ENCODE results near the gene HPSE2.
A peak's percentile ranks its signal among the peaks of the same experiment; 100 is the strongest.

HPSE2 gene

GRCh38 chr10:98425511-98426352, 809.9 kb downstream of the HPSE2 start:
- no peaks in the 10 kb centered on the region for H3K9me2 ChIP-seq (replicated peaks; ENCODE audit: insufficient read depth, low read length)
- no peaks in the 10 kb centered on the region for H3K79me2 ChIP-seq (ENCODE audit: insufficient read depth, low read length)
- no peaks in the 10 kb centered on the region for H4K20me1 ChIP-seq (ENCODE audit: low read depth, low read length)
- H3F3A ChIP-seq (ENCODE audit: insufficient read depth) = 0 out of 2 replicates have a peak, but pooled peaks cover 5% of the 10 kb centered on the region
- no peaks in the 10 kb centered on the region for H3K9me3 ChIP-seq (ENCODE audit: insufficient read depth, low read length)
- H3K9ac ChIP-seq (ENCODE audit: low read length) = no peak overlapping the region
- no peaks in the 10 kb centered on the region for H3K27me3 ChIP-seq (ENCODE audit: low read length)
- TF ChIP-seq CTCF (IDR thresholded peaks at IDR 0.05; ENCODE audit: insufficient read depth, low read length, poor library complexity, severe bottlenecking) (peak; percentile 53), EZH2phosphoT487 (conservative IDR thresholded peaks at IDR 0.05; ENCODE audit: low read length) (no peak)
- no peak overlapping the region for H3K27ac ChIP-seq (ENCODE audit: low read depth, low read length)
- H3K4me2 ChIP-seq (ENCODE audit: low read depth, low read length, poor library complexity, severe bottlenecking) = no peak overlapping the region
- no peaks in the 10 kb centered on the region for H3K36me3 ChIP-seq (ENCODE audit: low read length)
- no peak overlapping the region for H3K4me3 ChIP-seq (ENCODE audit: insufficient read depth, low read length, poor library complexity, severe bottlenecking)
- H2AFZ ChIP-seq (ENCODE audit: low read depth, low read length, severe bottlenecking) = no peak overlapping the region

DNA sequence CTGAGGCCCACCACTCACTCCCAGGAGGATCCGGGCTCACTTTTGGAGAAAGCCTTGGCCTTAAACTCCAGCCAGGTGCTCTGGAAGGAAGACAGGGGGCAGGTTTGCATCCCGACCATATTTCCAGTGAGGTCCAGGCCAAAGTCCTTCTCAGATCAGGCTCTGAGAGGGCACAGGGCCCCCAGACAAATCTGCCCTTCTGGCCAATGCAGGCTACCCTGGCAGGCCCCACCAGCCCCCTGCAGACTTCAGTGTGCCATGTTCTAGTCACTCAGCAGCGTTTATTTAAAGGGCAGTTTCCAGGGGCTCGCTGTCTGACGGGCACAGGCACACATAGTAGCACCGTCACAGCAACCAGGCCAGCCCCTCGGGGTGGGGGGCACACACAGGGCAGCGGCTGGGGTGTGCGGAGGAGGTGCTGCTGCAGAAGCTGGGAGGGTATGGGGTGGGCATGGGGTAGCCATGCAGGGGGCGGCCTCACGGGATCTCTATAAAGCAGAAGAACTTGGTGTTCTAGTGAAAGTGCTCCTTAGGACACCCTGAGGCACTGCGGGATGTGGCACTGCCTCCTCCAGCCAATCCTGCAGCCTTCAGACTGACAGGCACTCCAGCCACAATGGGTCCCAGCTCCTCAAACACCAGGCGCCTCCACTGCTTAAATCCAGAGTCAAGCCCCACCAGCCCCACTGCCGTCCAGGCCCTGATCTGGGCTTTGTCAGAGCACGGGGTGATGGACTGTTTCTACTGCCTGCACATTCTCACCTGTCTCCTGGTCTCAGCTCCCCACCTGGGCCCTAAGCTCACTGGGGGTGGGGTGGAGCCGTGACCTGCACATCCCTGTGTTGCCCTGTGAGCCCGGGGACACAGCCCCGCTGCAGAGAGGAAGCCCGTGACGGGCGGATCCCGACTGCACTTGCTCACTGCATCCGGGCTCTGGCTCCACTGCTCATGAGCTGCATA, 811.1 kb downstream of the HPSE2 start:
- H3K4me3 ChIP-seq (ENCODE audit: insufficient read depth, low read length, poor library complexity, severe bottlenecking) = no peak overlapping the region
- H3K36me3 ChIP-seq (ENCODE audit: low read length) = no peaks in the 10 kb centered on the region
- 0 out of 2 replicates have a peak, but pooled peaks cover 5% of the 10 kb centered on the region for H3F3A ChIP-seq (ENCODE audit: insufficient read depth)
- no peaks in the 10 kb centered on the region for H3K9me3 ChIP-seq (ENCODE audit: insufficient read depth, low read length)
- no peaks in the 10 kb centered on the region for H3K79me2 ChIP-seq (ENCODE audit: insufficient read depth, low read length)
- H3K27ac ChIP-seq (ENCODE audit: low read depth, low read length) = no peak overlapping the region
- H4K20me1 ChIP-seq (ENCODE audit: low read depth, low read length) = no peaks in the 10 kb centered on the region
- H3K9me2 ChIP-seq (replicated peaks; ENCODE audit: insufficient read depth, low read length) = no peaks in the 10 kb centered on the region
- H3K9ac ChIP-seq (ENCODE audit: low read length) = no peak overlapping the region
- no peak overlapping the region for H2AFZ ChIP-seq (ENCODE audit: low read depth, low read length, severe bottlenecking)
- TF ChIP-seq EZH2phosphoT487 (conservative IDR thresholded peaks at IDR 0.05; ENCODE audit: low read length) = no peak
- no peak for TF ChIP-seq CTCF (IDR thresholded peaks at IDR 0.05; ENCODE audit: insufficient read depth, low read length, poor library complexity, severe bottlenecking)
- no peak overlapping the region for H3K4me2 ChIP-seq (ENCODE audit: low read depth, low read length, poor library complexity, severe bottlenecking)
- no peaks in the 10 kb centered on the region for H3K27me3 ChIP-seq (ENCODE audit: low read length)

DNA sequence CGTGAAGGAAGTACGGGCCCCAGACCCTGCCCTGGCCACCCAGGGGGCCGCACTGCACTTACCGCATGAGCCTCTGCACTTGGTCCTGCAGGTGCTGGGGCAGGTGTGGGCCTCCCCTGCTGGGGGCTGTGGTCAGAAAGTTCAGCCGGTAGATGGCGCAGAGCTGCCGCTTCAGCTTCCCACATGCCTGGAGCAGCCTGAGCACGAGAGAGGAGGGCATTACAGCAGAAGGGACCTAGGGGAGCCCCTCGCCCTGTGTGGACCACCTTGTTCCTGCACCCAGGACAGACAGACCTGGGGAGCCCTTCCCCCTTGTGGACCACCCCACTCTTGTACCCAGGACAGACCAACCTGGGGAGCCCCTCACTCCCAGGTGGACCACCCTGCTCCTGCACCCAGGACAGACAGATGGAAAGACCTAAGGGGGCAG, 811.9 kb downstream of the HPSE2 start:
- H3K27ac ChIP-seq (ENCODE audit: low read depth, low read length) = no peak overlapping the region
- no peaks in the 10 kb centered on the region for H3K79me2 ChIP-seq (ENCODE audit: insufficient read depth, low read length)
- no peaks in the 10 kb centered on the region for H3K36me3 ChIP-seq (ENCODE audit: low read length)
- H3K9ac ChIP-seq (ENCODE audit: low read length) = no peak overlapping the region
- no peak for TF ChIP-seq EZH2phosphoT487 (conservative IDR thresholded peaks at IDR 0.05; ENCODE audit: low read length)
- TF ChIP-seq CTCF (IDR thresholded peaks at IDR 0.05; ENCODE audit: insufficient read depth, low read length, poor library complexity, severe bottlenecking) = peak; percentile 48
- 0 out of 2 replicates have a peak, but pooled peaks cover 5% of the 10 kb centered on the region for H3F3A ChIP-seq (ENCODE audit: insufficient read depth)
- no peaks in the 10 kb centered on the region for H3K27me3 ChIP-seq (ENCODE audit: low read length)
- H4K20me1 ChIP-seq (ENCODE audit: low read depth, low read length) = no peaks in the 10 kb centered on the region
- no peak overlapping the region for H3K4me3 ChIP-seq (ENCODE audit: insufficient read depth, low read length, poor library complexity, severe bottlenecking)
- H2AFZ ChIP-seq (ENCODE audit: low read depth, low read length, severe bottlenecking) = no peak overlapping the region
- no peak overlapping the region for H3K4me2 ChIP-seq (ENCODE audit: low read depth, low read length, poor library complexity, severe bottlenecking)
- no peaks in the 10 kb centered on the region for H3K9me2 ChIP-seq (replicated peaks; ENCODE audit: insufficient read depth, low read length)
- no peaks in the 10 kb centered on the region for H3K9me3 ChIP-seq (ENCODE audit: insufficient read depth, low read length)
